Measurements from ENCODE around the gene IARS2. TPM values are rescaled to one million over a fixed set of nuclear protein-coding genes. Genes with fewer than 3 reads are reported as not detected.

Gene IARS2
- total and polyA plus RNA-seq, 2 donors (not counting 3 experiments of a cell fraction or from before 2014, with no cell fraction given), result 15.5 to 62.8 TPM

- POLR2A ChIA-PET, result interaction anchor here (0.6 kb wide), 1 partner anchor 30 kb away, joined by 4 read pairs; no protein-coding TSS in a partner anchor
- DNase-seq (ENCODE audit: low read depth, low spot score) (no peak), FAIRE-seq (no peak)
- Histone ChIP-seq H3K9ac (replicated peaks; ENCODE audit: extremely low read depth, insufficient read depth, low read length) (no peak overlapping the region), H3K4me2 (ENCODE audit: insufficient read depth, low read length) (no peak overlapping the region), H4K20me1 (replicated peaks; ENCODE audit: control insufficient read depth, extremely low read depth, insufficient read depth, low read length) (no peaks in the 10 kb centered on the region), H3K4me1 (ENCODE audit: control insufficient read depth, extremely low read depth, insufficient read depth, low read length) (no peaks in the 10 kb centered on the region), H3K9me1 (replicated peaks; ENCODE audit: control insufficient read depth, extremely low read depth, insufficient read depth, low read length) (no peaks in the 10 kb centered on the region), H3K27me3 (ENCODE audit: control insufficient read depth in 2 of 2, insufficient read depth in 2 of 2, low read length in 2 of 2) (no peaks in the 10 kb centered on the region), H3K27ac (ENCODE audit: insufficient read depth, low read depth, low read length) (no peak overlapping the region), H3K9me3 (replicated peaks; ENCODE audit: control insufficient read depth, insufficient read depth, low read length) (no peaks in the 10 kb centered on the region), H3K36me3 (ENCODE audit: control insufficient read depth in 2 of 2, extremely low read depth in 1 of 2, insufficient read depth in 2 of 2, low read length in 2 of 2) (peaks cover 8 to 10% of the 10 kb centered on the region in 2 experiments), H3K4me3 (replicated peaks in 1 of 3; ENCODE audit: insufficient read depth in 1 of 3, low read depth in 1 of 3, low read length in 3 of 3) (no peak overlapping the region), H3K79me2 (ENCODE audit: control insufficient read depth, insufficient read depth, low read length) (no peaks in the 10 kb centered on the region), H2AFZ (ENCODE audit: low read depth, low read length) (no peak overlapping the region)
- no TSS peak for BruUV-seq (replicated peaks)
- dilution Hi-C loops (cut with MboI; ENCODE audit: extremely low pct_ligation_motif_present, low sequenced_read_pairs), result no loop called here
- TF ChIP-seq MYC (IDR thresholded peaks at IDR 0.05; ENCODE audit: low read depth, low read length) (no peak), GATA2 (IDR thresholded peaks at IDR 0.05; ENCODE audit: insufficient read depth, insufficient read length, low read depth, low read length) (no peak), POLR2A (IDR thresholded peaks at IDR 0.05; ENCODE audit: low read depth, low read length) (no peak), JUN (IDR thresholded peaks at IDR 0.05; ENCODE audit: borderline replicate concordance, insufficient read depth, insufficient read length, low read depth) (no peak), EZH2 (IDR thresholded peaks at IDR 0.05; ENCODE audit: borderline replicate concordance, low read depth, low read length, severe bottlenecking) (no peak), MAX (IDR thresholded peaks at IDR 0.05; ENCODE audit: insufficient read depth, insufficient read length) (no peak), FOS (IDR thresholded peaks at IDR 0.05; ENCODE audit: borderline replicate concordance, insufficient read depth, low read length) (no peak), POLR2AphosphoS5 (IDR thresholded peaks at IDR 0.05; ENCODE audit: insufficient read depth, low read depth, low read length) (no peak), CTCF (IDR thresholded peaks at IDR 0.05; ENCODE audit: extremely low read depth in 1 of 2, insufficient read depth in 1 of 2, low read depth in 1 of 2, low read length in 2 of 2) (no peak)
- intact Hi-C loops (cut with micrococcal nuclease), result no loop called here
- CTCF ChIA-PET, result interaction anchor here (0.7 to 2.8 kb wide), 3 partner anchors 13 to 54 kb away, joined by 3 to 11 read pairs (median 4); no protein-coding TSS in a partner anchor
These were observed 70.6 kb downstream of the IARS2 start for GRCh38 chr1:220164517-220164916.

Measured in endothelial cell of umbilical vein (primary cell).